Suprapubic skin (tissue), 4 donors: ENCODE measurements around the gene SLC25A5. TPM values are rescaled to one million over a fixed set of nuclear protein-coding genes. Genes with fewer than 3 reads are reported as not detected.

Source experiments
- DNase-seq, 2 donors: peaks; one replicate each; pipeline ENCODE4 v3.0.0-alpha.2; 2019; ENCODE audit warnings: low spot score in 2 of 2
- H3K27ac ChIP-seq: fragments of 200-600 bp; sonication (generic); one replicate; pipeline ENCODE4 v1.5.1; 2019
- H3K27me3 ChIP-seq: fragments of 200-600 bp; sonication (generic); one replicate; pipeline ENCODE4 v1.5.1; 2019
- H3K36me3 ChIP-seq: fragments of 200-600 bp; sonication (generic); one replicate; pipeline ENCODE4 v1.5.1; 2019
- H3K4me1 ChIP-seq: fragments of 200-600 bp; sonication (generic); one replicate; pipeline ENCODE4 v1.5.1; 2019
- H3K4me3 ChIP-seq: fragments of 200-600 bp; sonication (generic); one replicate; pipeline ENCODE4 v1.5.1; 2019; ENCODE audit warnings: mild to moderate bottlenecking
- H3K9me3 ChIP-seq: fragments of 200-600 bp; sonication (generic); one replicate; pipeline ENCODE4 v1.5.1; 2019
- EP300 ChIP-seq: sonication (generic); formaldehyde crosslinking; IDR thresholded peaks from one replicate; pipeline ENCODE4 v1.6.1; 2017; ENCODE audit warnings: antibody characterized with exemption
- POLR2A ChIP-seq, 2 donors: fragments of 450-650 bp; IDR thresholded peaks; one replicate each; pipeline ENCODE4 v1.6.1; 2017; ENCODE audit warnings: antibody characterized with exemption in 2 of 2, mild to moderate bottlenecking in 2 of 2, moderate library complexity in 2 of 2
- POLR2AphosphoS5 ChIP-seq, 3 donors: sonication (generic); formaldehyde crosslinking; IDR thresholded peaks; one replicate each; pipeline ENCODE4 v1.6.1; 2017; ENCODE audit warnings: antibody characterized with exemption in 3 of 3
- WGBS: methylation state at CpG from one replicate; pipeline ENCODE4 v1.1.5; 2018; 5-methylcytosine and 5-hydroxymethylcytosine counted together
- total RNA-seq, 4 donors: library from RNA; depleted of rRNA; stranded (reverse); fragments of >200 nt; gene quantifications; one replicate each; pipeline ENCODE4 v1.1.0, GENCODE V29; 2016
- TF ChIP-seq, protein P1 (sequence below), 2 donors: fragments of 200-600 bp in 1 of 2; fragments of 450-650 bp in 1 of 2; sonication (generic) in 1 of 2; IDR thresholded peaks; one replicate each; pipeline ENCODE4 v1.5.1; 2016 to 2019; ENCODE audit warnings: antibody characterized with exemption in 2 of 2, mild to moderate bottlenecking in 1 of 2, moderate library complexity in 1 of 2

SLC25A5 gene
- total RNA-seq, 4 donors from 2014 or later = 177 to 516 (median 455) TPM

GRCh38 chrX:119512146-119512800, 44.0 kb downstream of the SLC25A5 start:
- H3K9me3 ChIP-seq = no peaks in the 10 kb centered on the region
- 54% methylated on average over 14 of the region's 14 CpGs for WGBS
- H3K27ac ChIP-seq = no peak overlapping the region
- H3K4me1 ChIP-seq = peaks cover 3% of the 10 kb centered on the region
- no peaks in the 10 kb centered on the region for H3K27me3 ChIP-seq
- TF ChIP-seq, protein P1, sequence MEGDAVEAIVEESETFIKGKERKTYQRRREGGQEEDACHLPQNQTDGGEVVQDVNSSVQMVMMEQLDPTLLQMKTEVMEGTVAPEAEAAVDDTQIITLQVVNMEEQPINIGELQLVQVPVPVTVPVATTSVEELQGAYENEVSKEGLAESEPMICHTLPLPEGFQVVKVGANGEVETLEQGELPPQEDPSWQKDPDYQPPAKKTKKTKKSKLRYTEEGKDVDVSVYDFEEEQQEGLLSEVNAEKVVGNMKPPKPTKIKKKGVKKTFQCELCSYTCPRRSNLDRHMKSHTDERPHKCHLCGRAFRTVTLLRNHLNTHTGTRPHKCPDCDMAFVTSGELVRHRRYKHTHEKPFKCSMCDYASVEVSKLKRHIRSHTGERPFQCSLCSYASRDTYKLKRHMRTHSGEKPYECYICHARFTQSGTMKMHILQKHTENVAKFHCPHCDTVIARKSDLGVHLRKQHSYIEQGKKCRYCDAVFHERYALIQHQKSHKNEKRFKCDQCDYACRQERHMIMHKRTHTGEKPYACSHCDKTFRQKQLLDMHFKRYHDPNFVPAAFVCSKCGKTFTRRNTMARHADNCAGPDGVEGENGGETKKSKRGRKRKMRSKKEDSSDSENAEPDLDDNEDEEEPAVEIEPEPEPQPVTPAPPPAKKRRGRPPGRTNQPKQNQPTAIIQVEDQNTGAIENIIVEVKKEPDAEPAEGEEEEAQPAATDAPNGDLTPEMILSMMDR (IDR thresholded peaks at IDR 0.05) = peak; percentile 27 to 50
- no peak for TF ChIP-seq EP300
- no peaks in the 10 kb centered on the region for H3K36me3 ChIP-seq
- DNase-seq = no peak
- no peak overlapping the region for H3K4me3 ChIP-seq

GRCh38 chrX:119516157-119516702, 48.0 kb downstream of the SLC25A5 start:
- Histone ChIP-seq H3K4me3 (no peak overlapping the region), H3K27ac (no peak overlapping the region), H3K4me1 (peaks cover 3% of the 10 kb centered on the region), H3K9me3 (no peaks in the 10 kb centered on the region), H3K36me3 (no peaks in the 10 kb centered on the region), H3K27me3 (no peaks in the 10 kb centered on the region)
- DNase-seq = no peak
- TF ChIP-seq, protein P1 (IDR thresholded peaks at IDR 0.05) = peak; percentile 44 to 66
- no peak for TF ChIP-seq POLR2AphosphoS5 (IDR thresholded peaks at IDR 0.05)
- WGBS = 36% methylated on average over 5 of the region's 5 CpGs

- no peak for DNase-seq
- no peaks in the 10 kb centered on the region for H3K36me3 ChIP-seq
- WGBS = 78% methylated on average over 4 of the region's 4 CpGs
- no peaks in the 10 kb centered on the region for H3K27me3 ChIP-seq
- TF ChIP-seq EP300 (no peak), POLR2AphosphoS5 (IDR thresholded peaks at IDR 0.05) (no peak), POLR2A (IDR thresholded peaks at IDR 0.05) (no peak)
- TF ChIP-seq, protein P1 (IDR thresholded peaks at IDR 0.05) = no peak
- no peaks in the 10 kb centered on the region for H3K9me3 ChIP-seq
- H3K4me1 ChIP-seq = no peaks in the 10 kb centered on the region
- no peak overlapping the region for H3K4me3 ChIP-seq
- H3K27ac ChIP-seq = no peak overlapping the region
Measured at GRCh38 chrX:119518371-119518770, 50.1 kb downstream of the SLC25A5 start.

Other genes with a start within 250 kb of the SLC25A5 start
- 10 to 100 TPM; 56.8 to 92.7 (median 77.2) TPM for gene PGRMC1, start 232.2 kb upstream of the SLC25A5 start, total RNA-seq
- gene SLC25A43, start 69.1 kb upstream of the SLC25A5 start, total RNA-seq = 10 to 100 TPM; 17.9 to 33.0 (median 29.9) TPM
- gene STEEP1, start 97.0 kb downstream of the SLC25A5 start, total RNA-seq = 10 to 100 TPM; 26.6 to 45.6 (median 33.6) TPM
- gene UBE2A, start 106.1 kb downstream of the SLC25A5 start, total RNA-seq = 10 to 100 TPM; 22.1 to 32.7 (median 28.8) TPM
- gene NKRF, start 138.0 kb downstream of the SLC25A5 start, total RNA-seq = 10 to 100 TPM in 3 of 4 donors, 1 to 10 TPM in 1; 9.7 to 13.6 (median 11.9) TPM
- 10 to 100 TPM; 10.1 to 14.1 (median 10.9) TPM for gene SEPTIN6, start 224.7 kb downstream of the SLC25A5 start, total RNA-seq